SK-N-MC (cell line): ENCODE results near the gene CPNE8.

Experiments
- EZH2 ChIP-seq: fragments of 200-600 bp; sonication (generic); IDR thresholded peaks from one replicate; pipeline ENCODE4 v1.6.1; 2017; ENCODE audit warnings: antibody characterized with exemption
- FOXP2 ChIP-seq: optimal IDR thresholded peaks from 2 replicates; pipeline ENCODE3; 2011; ENCODE audit warnings: mild to moderate bottlenecking, moderate library complexity; ENCODE audit not compliant: insufficient read depth; ENCODE audit errors: extremely low read length, control extremely low read depth
- POLR2AphosphoS5 ChIP-seq: IDR thresholded peaks from 2 replicates; pipeline ENCODE4 v1.6.1; 2012; ENCODE audit warnings: mild to moderate bottlenecking, low read depth, low read length, borderline replicate concordance

GRCh38 chr12:38905480-38906351 lies at the start of gene CPNE8:
- TF ChIP-seq POLR2AphosphoS5, result no peak
- TF ChIP-seq EZH2, result no peak
- no peak for TF ChIP-seq FOXP2
